Measurements from ENCODE around the gene F10. TPM values are rescaled to one million over a fixed set of nuclear protein-coding genes. Genes with fewer than 3 reads are reported as not detected.

F10 gene
- 13.0 and 16.0 TPM in 2 replicates for total RNA-seq

GRCh38 chr13:113122550-113123225, at the start of gene F10:
Gene F10, plus strand, starts transcription at chr13:113122799. Its CDS starts 57 bp downstream, at chr13:113122856.

GRCh38 chr13:113105032-113105920, 17.3 kb upstream of the F10 start, which contains the start of gene F7:
Gene F7, plus strand, starts transcription at chr13:113105791. Its CDS starts 51 bp downstream, at chr13:113105842.

GRCh38 chr13:113157929-113158747, 35.5 kb downstream of the F10 start, which contains the start of gene PROZ:
Gene PROZ, plus strand, starts transcription at chr13:113158648. Its CDS starts 13 bp downstream, at chr13:113158661.

Other genes starting within 250 kb of the F10 start
- gene MCF2L, start 153.6 kb upstream of the F10 start, total RNA-seq = not detected in 2 replicates
- not detected in 2 replicates for gene F7, start 17.0 kb upstream of the F10 start, total RNA-seq
- not detected in 2 replicates for gene PROZ, start 35.8 kb downstream of the F10 start, total RNA-seq
- gene PCID2, start 85.9 kb downstream of the F10 start, total RNA-seq = 91.1 and 95.4 TPM in 2 replicates
- 101 and 108 TPM in 2 replicates for gene CUL4A, start 86.8 kb downstream of the F10 start, total RNA-seq
- 170 and 182 TPM in 2 replicates for gene LAMP1, start 174.4 kb downstream of the F10 start, total RNA-seq
- gene GRTP1, start 241.3 kb downstream of the F10 start, total RNA-seq = 0.29 and 2.5 TPM in 2 replicates